ENCODE data around the gene SP8.
"Not testable (repeated sequence)": the region's sequence is repeated elsewhere in the genome, so short reads cannot be mapped to it uniquely, and the experiment has no call there.

The SP8 gene

DNA sequence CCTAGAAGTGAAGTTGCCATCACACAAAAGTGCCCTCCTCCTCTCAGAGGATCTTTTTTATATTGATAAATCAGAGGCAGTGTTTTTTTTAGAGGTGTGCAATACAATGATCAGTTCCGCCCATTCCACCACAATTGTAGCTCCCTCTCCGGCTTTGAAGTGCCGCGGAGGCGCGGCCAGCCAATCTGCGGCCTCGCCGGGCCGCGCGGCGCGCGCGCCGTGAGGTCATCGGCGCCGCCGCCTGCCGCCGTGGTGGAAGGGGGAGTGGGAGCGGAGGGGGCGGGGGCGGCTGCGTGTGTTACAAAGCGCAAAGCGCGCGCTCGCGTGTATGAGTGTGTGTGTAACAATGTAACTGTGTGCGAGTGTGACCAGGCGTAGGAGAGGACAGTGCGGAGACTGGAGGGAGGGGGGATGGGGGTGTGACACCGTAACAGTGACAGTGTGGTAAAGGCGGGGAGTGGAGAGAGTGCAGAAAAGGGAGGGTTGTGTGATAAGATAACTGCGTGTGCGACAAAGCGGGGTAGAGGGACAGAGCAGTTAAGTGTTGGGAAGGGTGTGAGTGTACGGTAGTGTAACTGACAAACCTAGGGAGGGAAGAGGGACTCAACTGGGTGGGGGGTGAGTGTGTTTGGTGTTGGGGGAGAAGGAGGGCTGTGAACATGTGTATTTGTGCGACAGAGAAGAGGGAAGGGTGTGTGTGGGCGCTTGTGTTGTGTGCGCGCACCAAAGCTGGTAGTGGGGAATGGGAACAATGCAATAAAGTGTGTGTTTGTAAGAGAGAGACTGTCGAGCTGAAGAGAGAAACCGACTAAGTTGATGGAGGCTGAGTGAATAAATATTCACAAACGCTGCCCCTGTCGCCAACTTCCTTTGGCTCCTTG lies at the start of gene SP8:
Gene SP8 (minus strand): TSS at position 108 of the 881 bp plus-strand sequence. CDS start 88 bp downstream, at position 20.
- Mint-ChIP-seq H3K27ac (peak within 1 kb of the TSS; percentile 44), H3K4me3 (peak within 1 kb of the TSS; percentile 70), H3K27me3 (peaks cover 86% of the 10 kb centered on the region), H3K9me3 (peaks cover 21% of the 10 kb centered on the region), H3K36me3 (ENCODE audit: low read depth) (peaks cover 2% of the 10 kb centered on the region), H3K4me1 (ENCODE audit: low read depth) (peaks cover 25% of the 10 kb centered on the region)
- peak; percentile 43 for DNase-seq

- H3K4me3 Mint-ChIP-seq; H3K4me1 Mint-ChIP-seq (ENCODE audit: low read depth); DNase-seq; H3K9me3 Mint-ChIP-seq; H3K27me3 Mint-ChIP-seq; H3K36me3 Mint-ChIP-seq (ENCODE audit: low read depth); H3K27ac Mint-ChIP-seq: not testable (repeated sequence)
Measured at GRCh38 chr7:20836424-20836823, 49.7 kb upstream of the SP8 start.

GRCh38 chr7:20835111-20835750 lies 48.5 kb upstream of the SP8 start:
- DNase-seq = no peak
- Mint-ChIP-seq H3K9me3 (no peaks in the 10 kb centered on the region), H3K27me3 (peaks cover 12% of the 10 kb centered on the region), H3K4me3 (no peak overlapping the region), H3K36me3 (ENCODE audit: low read depth) (no peaks in the 10 kb centered on the region), H3K4me1 (ENCODE audit: low read depth) (no peaks in the 10 kb centered on the region), H3K27ac (no peak overlapping the region)

- Mint-ChIP-seq H3K27me3 (peaks cover 12% of the 10 kb centered on the region), H3K4me1 (ENCODE audit: low read depth) (no peaks in the 10 kb centered on the region)
- DNase-seq = no peak
Measured at GRCh38 chr7:20834656-20835055, 48.0 kb upstream of the SP8 start.

DNA sequence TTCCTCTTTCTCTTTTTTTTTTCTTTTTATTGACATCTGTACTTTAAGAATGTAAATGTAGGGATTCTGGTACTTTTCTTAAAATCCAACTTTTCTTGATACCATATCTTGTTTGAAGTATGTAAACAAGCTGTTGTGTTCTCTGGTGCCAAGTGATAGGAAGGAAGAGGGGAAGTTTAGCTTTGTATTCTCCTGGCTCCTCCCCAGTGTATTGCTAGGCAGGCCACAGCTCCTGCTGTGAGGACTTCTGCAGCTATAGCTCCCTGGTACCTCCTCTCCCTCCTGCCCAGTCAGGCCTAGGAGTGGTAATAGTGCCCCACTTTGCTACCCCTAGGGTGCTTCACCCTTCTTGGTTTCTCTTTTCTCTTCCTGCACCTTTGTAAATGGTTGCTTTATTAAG lies 45.3 kb upstream of the SP8 start:
- Mint-ChIP-seq H3K4me3 (no peak overlapping the region), H3K4me1 (ENCODE audit: low read depth) (no peaks in the 10 kb centered on the region), H3K27ac (no peak overlapping the region), H3K36me3 (ENCODE audit: low read depth) (no peaks in the 10 kb centered on the region), H3K9me3 (no peaks in the 10 kb centered on the region), H3K27me3 (peaks cover 16% of the 10 kb centered on the region)
- DNase-seq = no peak

More at GRCh38 chr7:20834656-20835055, 48.0 kb upstream of the SP8 start:
- Mint-ChIP-seq H3K36me3 (ENCODE audit: low read depth) (no peaks in the 10 kb centered on the region), H3K27ac (no peak overlapping the region), H3K4me3 (no peak overlapping the region), H3K9me3 (no peaks in the 10 kb centered on the region)

DNA sequence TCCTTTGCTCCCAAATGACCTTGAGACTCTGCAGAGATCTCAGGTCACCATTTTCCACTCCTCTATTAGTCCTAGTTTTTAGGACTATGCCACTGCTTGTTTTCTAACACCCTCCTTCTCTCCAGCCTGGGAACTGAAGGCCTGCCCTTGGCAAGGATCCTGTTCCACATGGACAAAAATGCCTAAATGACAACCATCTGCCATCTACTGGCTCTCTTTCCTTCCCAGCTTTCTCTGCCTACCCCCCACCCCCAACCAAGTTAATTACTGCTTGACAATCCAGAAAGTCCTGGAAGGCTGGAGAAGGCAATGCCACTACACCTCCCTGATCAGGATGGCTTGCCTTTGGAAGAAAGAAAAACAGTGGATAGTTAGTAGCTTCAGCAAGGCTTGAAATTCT lies 44.8 kb upstream of the SP8 start:
- Mint-ChIP-seq H3K9me3 (no peaks in the 10 kb centered on the region), H3K36me3 (ENCODE audit: low read depth) (no peaks in the 10 kb centered on the region), H3K27ac (no peak overlapping the region), H3K27me3 (peaks cover 16% of the 10 kb centered on the region), H3K4me3 (no peak overlapping the region), H3K4me1 (ENCODE audit: low read depth) (no peaks in the 10 kb centered on the region)
- no peak for DNase-seq

DNA sequence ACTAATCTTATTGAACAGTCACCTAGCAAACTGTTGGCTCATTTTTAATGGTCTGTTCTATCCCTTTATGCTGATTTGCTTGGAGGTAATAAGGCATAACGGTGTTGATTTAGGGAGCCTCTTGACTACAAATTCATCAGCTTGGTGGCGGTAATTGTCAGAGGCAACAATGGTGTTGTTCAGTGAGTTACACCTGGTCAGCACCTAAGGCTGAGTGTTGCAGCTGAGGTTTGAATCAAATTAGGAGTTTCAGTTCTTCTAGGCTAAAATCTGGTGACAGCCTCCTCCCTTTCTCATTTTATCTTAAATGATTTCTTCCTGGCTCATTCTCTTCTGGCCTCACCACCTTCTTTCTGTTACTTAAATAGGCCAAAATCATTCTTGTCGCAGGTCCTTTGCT lies 42.3 kb upstream of the SP8 start:
- peaks cover 16% of the 10 kb centered on the region for H3K27me3 Mint-ChIP-seq
- no peaks in the 10 kb centered on the region for H3K9me3 Mint-ChIP-seq
- H3K36me3 Mint-ChIP-seq (ENCODE audit: low read depth) = no peaks in the 10 kb centered on the region
- H3K4me1 Mint-ChIP-seq (ENCODE audit: low read depth) = no peaks in the 10 kb centered on the region
- no peak overlapping the region for H3K4me3 Mint-ChIP-seq
- DNase-seq = no peak
- H3K27ac Mint-ChIP-seq = no peak overlapping the region

GRCh38 chr7:20827172-20827571 lies 40.5 kb upstream of the SP8 start:
- H3K9me3 Mint-ChIP-seq = no peaks in the 10 kb centered on the region
- no peaks in the 10 kb centered on the region for H3K4me1 Mint-ChIP-seq (ENCODE audit: low read depth)
- peaks cover 10% of the 10 kb centered on the region for H3K27me3 Mint-ChIP-seq
- DNase-seq = no peak
- no peaks in the 10 kb centered on the region for H3K36me3 Mint-ChIP-seq (ENCODE audit: low read depth)
- H3K4me3 Mint-ChIP-seq = no peak overlapping the region
- no peak overlapping the region for H3K27ac Mint-ChIP-seq

- Mint-ChIP-seq H3K4me1 (ENCODE audit: low read depth) (no peaks in the 10 kb centered on the region), H3K36me3 (ENCODE audit: low read depth) (no peaks in the 10 kb centered on the region), H3K27me3 (peaks cover 8% of the 10 kb centered on the region), H3K4me3 (no peak overlapping the region), H3K9me3 (no peaks in the 10 kb centered on the region), H3K27ac (no peak overlapping the region)
- DNase-seq = no peak
Measured at GRCh38 chr7:20826243-20826642, 39.6 kb upstream of the SP8 start.

GRCh38 chr7:20825555-20825954 lies 38.9 kb upstream of the SP8 start:
- H3K27ac Mint-ChIP-seq = no peak overlapping the region
- no peaks in the 10 kb centered on the region for H3K36me3 Mint-ChIP-seq (ENCODE audit: low read depth)
- H3K4me3 Mint-ChIP-seq = no peak overlapping the region
- H3K9me3 Mint-ChIP-seq = no peaks in the 10 kb centered on the region
- DNase-seq = no peak
- H3K27me3 Mint-ChIP-seq = peaks cover 6% of the 10 kb centered on the region
- no peaks in the 10 kb centered on the region for H3K4me1 Mint-ChIP-seq (ENCODE audit: low read depth)

DNA sequence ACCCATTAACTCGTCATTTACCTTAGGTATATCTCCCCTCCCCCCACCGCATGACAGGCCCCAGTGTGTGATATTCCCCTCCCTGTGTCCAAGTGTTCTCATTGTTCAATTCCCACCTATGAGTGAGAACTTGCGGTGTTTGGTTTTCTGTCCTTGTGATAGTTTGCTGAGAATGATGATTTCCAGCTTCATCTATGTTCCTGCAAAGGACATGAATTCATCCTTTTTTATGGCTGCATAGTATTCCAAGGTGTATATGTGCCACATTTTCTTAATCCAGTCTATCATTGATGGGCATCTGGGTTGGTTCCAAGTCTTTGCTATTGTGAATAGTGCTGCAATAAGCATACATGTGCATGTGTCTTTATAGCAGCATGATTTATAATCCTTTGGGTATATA lies 34.7 kb upstream of the SP8 start:
- H3K4me1 Mint-ChIP-seq (ENCODE audit: low read depth); H3K9me3 Mint-ChIP-seq; H3K36me3 Mint-ChIP-seq (ENCODE audit: low read depth); H3K4me3 Mint-ChIP-seq; DNase-seq; H3K27me3 Mint-ChIP-seq; H3K27ac Mint-ChIP-seq: not testable (repeated sequence)

GRCh38 chr7:20816372-20816959 lies 29.8 kb upstream of the SP8 start:
- Mint-ChIP-seq H3K9me3 (no peaks in the 10 kb centered on the region), H3K36me3 (ENCODE audit: low read depth) (no peaks in the 10 kb centered on the region), H3K4me3 (no peak overlapping the region), H3K4me1 (ENCODE audit: low read depth) (no peaks in the 10 kb centered on the region), H3K27ac (no peak overlapping the region), H3K27me3 (peaks cover 2% of the 10 kb centered on the region)
- DNase-seq = no peak

GRCh38 chr7:20804345-20804744 lies 17.7 kb upstream of the SP8 start:
- Mint-ChIP-seq H3K36me3 (ENCODE audit: low read depth) (no peaks in the 10 kb centered on the region), H3K27ac (no peak overlapping the region)

DNA sequence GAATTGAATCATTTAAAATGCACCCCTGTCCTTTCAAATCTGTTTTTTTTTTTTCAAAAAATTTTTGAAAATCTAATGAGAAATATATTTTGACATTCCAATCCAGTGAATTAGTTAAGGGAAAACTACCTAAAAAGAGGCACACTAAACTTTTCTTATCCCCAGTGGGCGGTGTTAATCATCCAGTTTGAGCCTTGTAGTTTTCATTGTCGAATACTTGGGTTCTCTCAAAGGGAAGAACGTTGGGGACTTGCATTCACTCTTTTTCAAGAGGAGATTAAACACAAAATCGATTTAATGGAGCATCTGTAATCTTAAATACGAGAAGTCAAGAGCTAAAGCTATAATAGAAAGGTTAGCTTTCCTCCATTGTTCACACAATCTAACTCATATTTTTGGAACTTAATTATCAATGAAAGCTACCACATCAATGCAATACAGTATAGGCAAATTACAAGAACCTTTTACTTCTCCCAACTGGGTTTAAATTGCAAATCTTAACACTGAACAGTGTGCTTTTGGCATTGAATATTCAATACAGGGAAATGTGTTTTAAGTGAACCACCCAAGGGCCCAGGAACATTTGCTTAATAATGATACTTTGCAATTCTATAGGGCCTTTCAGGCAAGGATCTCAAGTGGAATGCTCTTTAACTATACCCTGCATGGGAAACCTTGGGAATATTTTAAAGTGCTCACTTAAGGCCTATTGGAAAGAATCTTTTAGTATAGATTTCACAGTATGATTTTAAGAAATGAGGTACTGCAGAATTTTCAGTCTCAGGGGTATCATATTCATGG lies 13.1 kb upstream of the SP8 start:
- no peaks in the 10 kb centered on the region for H3K36me3 Mint-ChIP-seq (ENCODE audit: low read depth)
- peaks cover 57% of the 10 kb centered on the region for H3K27me3 Mint-ChIP-seq
- H3K9me3 Mint-ChIP-seq = no peaks in the 10 kb centered on the region
- no peak for DNase-seq
- peaks cover 17% of the 10 kb centered on the region for H3K4me1 Mint-ChIP-seq (ENCODE audit: low read depth)
- H3K27ac Mint-ChIP-seq = no peak overlapping the region
- no peak overlapping the region for H3K4me3 Mint-ChIP-seq

More at GRCh38 chr7:20804345-20804744, 17.7 kb upstream of the SP8 start:
- H3K4me3 Mint-ChIP-seq = no peak overlapping the region
- no peak for DNase-seq
- peaks cover 40% of the 10 kb centered on the region for H3K27me3 Mint-ChIP-seq
- H3K4me1 Mint-ChIP-seq (ENCODE audit: low read depth) = no peaks in the 10 kb centered on the region
- no peaks in the 10 kb centered on the region for H3K9me3 Mint-ChIP-seq

Measured in activated T-cell treated with anti-CD3 and anti-CD28 coated beads, Interleukin-2, amount 50 U/mL, for 24 hours (primary cell).